Tibial artery (tissue), 4 donors: Measurements from ENCODE around the gene IGFBP1.
A peak's percentile ranks its signal among the peaks of the same experiment; 100 is the strongest.

Experiments
- DNase-seq, 2 donors: peaks; one replicate each; pipeline ENCODE4 v3.0.0-alpha.2; 2019
- H3K27ac ChIP-seq, 2 donors: fragments of 200-600 bp; sonication (generic) in 1 of 2; 1 replicate in 1 of 2; 2 replicates in 1 of 2; pipeline ENCODE4 v1.5.1; 2018 to 2019; ENCODE audit warnings: mild to moderate bottlenecking in 1 of 2
- H3K27me3 ChIP-seq, 2 donors: fragments of 200-600 bp; sonication (generic) in 1 of 2; one replicate each; pipeline versions ENCODE4 v1.5.1 to v1.6.0; 2016 to 2019
- H3K36me3 ChIP-seq, 3 donors: fragments of 200-600 bp; sonication (generic) in 2 of 3; one replicate each; pipeline ENCODE4 v1.5.1; 2016 to 2019; ENCODE audit warnings: mild to moderate bottlenecking in 2 of 3
- H3K4me1 ChIP-seq, 4 donors: fragments of 200-600 bp; sonication (generic) in 2 of 4; 1 replicate in 3 of 4; 2 replicates in 1 of 4; pipeline ENCODE4 v1.5.1; 2016 to 2019
- H3K4me3 ChIP-seq, 2 donors: fragments of 200-600 bp; sonication (generic) in 1 of 2; 1 replicate in 1 of 2; 2 replicates in 1 of 2; pipeline ENCODE4 v1.5.1; 2018 to 2019; ENCODE audit warnings: mild to moderate bottlenecking in 2 of 2
- H3K9me3 ChIP-seq, 3 donors: fragments of 200-600 bp; sonication (generic) in 1 of 3; one replicate each; pipeline ENCODE4 v1.5.1; 2016 to 2019
- CTCF ChIP-seq, 2 experiments: fragments of 200-600 bp in 1 of 2; fragments of 450-650 bp in 1 of 2; IDR thresholded peaks; one replicate each; pipeline ENCODE4 v1.5.1; 2017 to 2019; ENCODE audit warnings: antibody characterized with exemption in 2 of 2, mild to moderate bottlenecking in 1 of 2, moderate library complexity in 1 of 2
- intact Hi-C: fragments of 100-400 bp; cut with DNase I; formaldehyde crosslinking; loops from one replicate; pipeline ENCODE4 v1.15.0; 2023; ENCODE audit warnings: low total_unique reads

The IGFBP1 gene

GRCh38 chr7:45920502-45921380 is 32.5 kb downstream of the IGFBP1 start, which contains the start of gene IGFBP3:
Gene IGFBP3, minus strand, starts transcription at chr7:45921272. Its CDS starts 132 bp downstream, at chr7:45921140.
- H3K36me3 ChIP-seq, result peaks cover 8 to 15% (median 14%) of the 10 kb centered on the region in 3 donors
- peak in 1 of 2 experiments; percentile 25 for TF ChIP-seq CTCF (IDR thresholded peaks at IDR 0.05)
- no peaks in the 10 kb centered on the region for H3K27me3 ChIP-seq
- peak; percentile 44 to 82 for DNase-seq
- peak within 1 kb of the TSS; percentile 64 to 67 for H3K4me3 ChIP-seq
- intact Hi-C loops, result loop anchor here (5.0 kb wide), 2 partner anchors 832 to 1332 kb away; no protein-coding TSS in a partner anchor
- H3K9me3 ChIP-seq, result no peaks in the 10 kb centered on the region
- peak within 1 kb of the TSS; percentile 73 to 74 for H3K27ac ChIP-seq
- H3K4me1 ChIP-seq, result peaks cover 0 to 70% (median 57%) of the 10 kb centered on the region in 4 donors

GRCh38 chr7:45921381-45921698 is 33.1 kb downstream of the IGFBP1 start:
- no peak for TF ChIP-seq CTCF (IDR thresholded peaks at IDR 0.05)
- H3K9me3 ChIP-seq, result no peaks in the 10 kb centered on the region
- peaks cover 0 to 70% (median 57%) of the 10 kb centered on the region in 4 donors for H3K4me1 ChIP-seq
- intact Hi-C loops, result loop anchor here (5.0 kb wide), 2 partner anchors 831 to 1331 kb away; no protein-coding TSS in a partner anchor
- DNase-seq, result peak in 1 of 2 donors; percentile 75
- H3K36me3 ChIP-seq, result peaks cover 2 to 9% (median 9%) of the 10 kb centered on the region in 3 donors
- peak overlapping the region; percentile 73 to 74 for H3K27ac ChIP-seq
- peak overlapping the region; percentile 64 to 67 for H3K4me3 ChIP-seq
- H3K27me3 ChIP-seq, result no peaks in the 10 kb centered on the region

GRCh38 chr7:45921699-45922519 is 33.6 kb downstream of the IGFBP1 start:
- Histone ChIP-seq H3K4me1 (peaks cover 0 to 70% (median 57%) of the 10 kb centered on the region in 4 donors), H3K27ac (peak overlapping the region; percentile 73 to 74)
- intact Hi-C loops, result loop anchor here (2.0 to 5.0 kb wide), 4 partner anchors 431 to 1330 kb away; no protein-coding TSS in a partner anchor

GRCh38 chr7:45922810-45923209 is 34.5 kb downstream of the IGFBP1 start:
- no peak for TF ChIP-seq CTCF (IDR thresholded peaks at IDR 0.05)
- DNase-seq, result no peak
- peak overlapping the region; percentile 73 to 74 for H3K27ac ChIP-seq
- no peaks in the 10 kb centered on the region for H3K36me3 ChIP-seq
- no peaks in the 10 kb centered on the region for H3K9me3 ChIP-seq
- no peaks in the 10 kb centered on the region for H3K27me3 ChIP-seq
- intact Hi-C loops, result loop anchor here (2.0 to 5.0 kb wide), 4 partner anchors 430 to 1329 kb away; no protein-coding TSS in a partner anchor
- peak overlapping the region; percentile 64 to 67 for H3K4me3 ChIP-seq
- H3K4me1 ChIP-seq, result peaks cover 0 to 66% (median 51%) of the 10 kb centered on the region in 4 donors

More at GRCh38 chr7:45921699-45922519, 33.6 kb downstream of the IGFBP1 start:
- peak overlapping the region; percentile 64 to 67 for H3K4me3 ChIP-seq
- peaks cover 0 to 3% (median 3%) of the 10 kb centered on the region in 3 donors for H3K36me3 ChIP-seq
- TF ChIP-seq CTCF (IDR thresholded peaks at IDR 0.05), result peak; percentile 95 to 97
- H3K9me3 ChIP-seq, result no peaks in the 10 kb centered on the region
- no peaks in the 10 kb centered on the region for H3K27me3 ChIP-seq
- peak; percentile 70 to 85 for DNase-seq

- Histone ChIP-seq H3K4me3 (peak overlapping the region; percentile 64 to 67), H3K36me3 (no peaks in the 10 kb centered on the region), H3K4me1 (peaks cover 0 to 61% (median 46%) of the 10 kb centered on the region in 4 donors), H3K27me3 (no peaks in the 10 kb centered on the region), H3K27ac (peak overlapping the region; percentile 73 to 74), H3K9me3 (no peaks in the 10 kb centered on the region)
- DNase-seq, result peak; percentile 74 to 88
- TF ChIP-seq CTCF (IDR thresholded peaks at IDR 0.05), result peak; percentile 82 to 92
- intact Hi-C loops, result loop anchor here (2.0 to 5.0 kb wide), 4 partner anchors 430 to 1329 kb away; no protein-coding TSS in a partner anchor
Observed at GRCh38 chr7:45923290-45923689, 35.0 kb downstream of the IGFBP1 start.
